OCI-LY7 (cell line): ENCODE data around the gene NCKAP5. TPM values are rescaled to one million over a fixed set of nuclear protein-coding genes. Genes with fewer than 3 reads are reported as not detected.

Experiments
- BruUV-seq: library from RNA; stranded (reverse); fragments of 400-500 nt; replicated peaks from 2 replicates; lab custom pipeline; 2021; lab: Mats Ljungman, UMichigan
- CTCF ChIA-PET: fragments of 300-600 bp; sonication (Branson Sonifier 250); formaldehyde crosslinking; loops from one replicate; lab custom pipeline; 2022; ENCODE audit warnings: antibody characterized with exemption; ENCODE audit not compliant: unreplicated experiment; lab: Charles Lee
- POLR2A ChIA-PET: fragments of 300-600 bp; sonication (Branson Sonifier 250); formaldehyde crosslinking; loops from one replicate; lab custom pipeline; 2022; ENCODE audit warnings: antibody characterized with exemption; lab: Charles Lee
- DNase-seq: peaks from one replicate; pipeline ENCODE4 v3.0.0-alpha.2; 2015; ENCODE audit warnings: low spot score
- H2AFZ ChIP-seq: fragments of 200-600 bp; sonication (generic), shearing (Covaris generic); 2 replicates; pipeline ENCODE4 v1.6.1; 2014; ENCODE audit warnings: mild to moderate bottlenecking, antibody characterized with exemption, low read length, moderate library complexity
- H3K27ac ChIP-seq: fragments of 200-600 bp; sonication (generic); 2 replicates; pipeline ENCODE4 v1.5.1; 2014; ENCODE audit warnings: mixed run types, low read depth, mild to moderate bottlenecking, moderate library complexity, low read length, inconsistent platforms; ENCODE audit not compliant: poor library complexity, severe bottlenecking
- H3K36me3 ChIP-seq: fragments of 200-600 bp; sonication (generic); 2 replicates; pipeline ENCODE4 v1.6.1; 2014; ENCODE audit warnings: mild to moderate bottlenecking, antibody characterized with exemption, low read length, moderate library complexity, mixed read lengths; ENCODE audit not compliant: insufficient read depth
- H3K4me1 ChIP-seq: fragments of 200-600 bp; sonication (generic); 2 replicates; pipeline ENCODE4 v1.5.1; 2014; ENCODE audit warnings: mild to moderate bottlenecking, low read length; ENCODE audit not compliant: insufficient read depth, poor library complexity, severe bottlenecking
- H3K4me2 ChIP-seq: fragments of 200-600 bp; sonication (generic); 2 replicates; pipeline ENCODE4 v1.6.1; 2014; ENCODE audit warnings: mild to moderate bottlenecking, low read length
- H3K4me3 ChIP-seq: fragments of 200-600 bp; sonication (generic); 2 replicates; pipeline ENCODE4 v1.5.1; 2014; ENCODE audit warnings: mild to moderate bottlenecking, low read depth, low read length; ENCODE audit not compliant: poor library complexity, severe bottlenecking
- H3K79me2 ChIP-seq: fragments of 200-600 bp; sonication (generic); 2 replicates; pipeline ENCODE4 v1.6.1; 2016; ENCODE audit warnings: low read depth, mild to moderate bottlenecking, low read length, moderate library complexity, mixed read lengths; ENCODE audit not compliant: insufficient read depth
- H3K9me2 ChIP-seq: fragments of 200-600 bp; sonication (generic); 2 replicates; pipeline ENCODE4 v1.6.1; 2016; ENCODE audit warnings: mild to moderate bottlenecking, low read length, mixed read lengths; ENCODE audit not compliant: insufficient read depth
- H3K9me3 ChIP-seq: fragments of 200-600 bp; sonication (generic); 2 replicates; pipeline ENCODE4 v1.6.1; 2014; ENCODE audit warnings: mild to moderate bottlenecking, mixed run types, low read length, mixed read lengths
- H4K20me1 ChIP-seq: fragments of 200-600 bp; sonication (generic); 2 replicates; pipeline ENCODE4 v1.6.1; 2014; ENCODE audit warnings: mild to moderate bottlenecking, antibody characterized with exemption, low read length, moderate library complexity, mixed read lengths; ENCODE audit not compliant: insufficient read depth
- CTCF ChIP-seq: fragments of 200-600 bp; sonication (generic); conservative IDR thresholded peaks from 2 replicates; pipeline ENCODE4 v1.5.1; 2014; ENCODE audit warnings: mild to moderate bottlenecking, antibody characterized with exemption, low read length, moderate library complexity, mixed read lengths
- EZH2phosphoT487 ChIP-seq: fragments of 200-600 bp; sonication (generic); IDR thresholded peaks from 2 replicates; pipeline ENCODE4 v1.6.1; 2018; ENCODE audit warnings: low read depth, borderline replicate concordance, mild to moderate bottlenecking, mixed run types, antibody characterized with exemption, low read length, moderate library complexity, mixed read lengths
- intact Hi-C: fragments of 100-400 bp; cut with micrococcal nuclease; formaldehyde crosslinking; loops from one replicate; pipeline ENCODE4 v1.10.0; 2022; ENCODE audit not compliant: unreplicated experiment
- total RNA-seq, 2 experiments: library from RNA; depleted of rRNA in 1 of 2; stranded (reverse); fragments of >200 nt in 1 of 2; shearing (Covaris generic) in 1 of 2; gene quantifications; 2 replicates each; pipeline ENCODE4 v1.2.3, GENCODE V29; 2014 to 2022

NCKAP5 gene
- total RNA-seq, 2 experiments from 2014 or later = not detected

DNA sequence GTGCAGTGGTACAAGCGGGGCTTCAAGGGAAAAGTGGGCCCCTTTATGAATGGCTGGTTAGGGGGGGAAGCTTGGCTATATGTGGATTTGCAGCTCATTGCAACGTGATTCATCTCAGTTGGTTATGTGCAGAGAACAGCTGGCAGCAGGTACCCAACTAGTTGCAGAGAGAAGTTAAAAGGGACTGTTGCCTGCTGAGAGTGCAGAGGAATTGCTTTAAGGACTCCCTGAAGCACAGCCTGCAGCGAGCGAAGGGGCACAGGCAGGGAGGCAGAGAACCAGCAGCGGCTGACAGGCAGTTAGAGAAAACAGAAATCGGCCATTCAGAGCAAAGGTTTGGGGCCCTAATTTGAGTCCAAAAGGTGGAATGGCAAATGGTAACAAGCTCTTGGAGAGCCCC is 620.1 kb downstream of the NCKAP5 start:
- Histone ChIP-seq H3K79me2 (no peaks in the 10 kb centered on the region), H3K4me1 (no peaks in the 10 kb centered on the region), H2AFZ (no peak overlapping the region), H4K20me1 (no peaks in the 10 kb centered on the region), H3K4me3 (no peak overlapping the region), H3K27ac (no peak overlapping the region), H3K9me2 (no peaks in the 10 kb centered on the region), H3K9me3 (no peaks in the 10 kb centered on the region), H3K4me2 (no peak overlapping the region), H3K36me3 (no peaks in the 10 kb centered on the region)
- ChIA-PET CTCF (no interaction called here), POLR2A (no interaction called here)
- no TSS peak for BruUV-seq
- DNase-seq = no peak
- TF ChIP-seq CTCF (no peak), EZH2phosphoT487 (no peak)
- intact Hi-C loops = no loop called here

DNA sequence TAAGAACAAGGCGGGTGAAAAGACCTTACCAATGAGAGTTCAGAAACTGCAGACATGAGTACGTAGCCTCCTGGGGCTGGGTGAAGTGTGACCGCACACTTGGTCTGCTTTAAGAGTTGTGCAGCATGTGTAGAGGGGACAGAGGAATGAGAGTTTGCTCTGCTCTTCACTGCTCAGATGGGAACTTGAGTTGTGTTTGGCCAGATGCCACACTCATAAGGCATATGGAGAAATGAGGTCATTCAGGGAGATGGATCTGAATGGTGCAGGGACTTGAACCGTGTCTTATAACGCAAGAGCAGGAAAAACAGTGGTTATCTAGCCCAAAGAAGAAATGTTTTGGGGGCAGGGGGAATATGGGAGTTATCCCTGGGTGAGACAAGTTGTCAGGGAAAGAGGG is 624.4 kb downstream of the NCKAP5 start:
- intact Hi-C loops = no loop called here
- BruUV-seq = no TSS peak
- TF ChIP-seq CTCF = no peak
- no peak for TF ChIP-seq EZH2phosphoT487
- no peak for DNase-seq
- Histone ChIP-seq H3K9me3 (no peaks in the 10 kb centered on the region), H4K20me1 (no peaks in the 10 kb centered on the region), H3K36me3 (no peaks in the 10 kb centered on the region), H3K79me2 (no peaks in the 10 kb centered on the region), H3K4me1 (no peaks in the 10 kb centered on the region), H3K27ac (no peak overlapping the region), H3K9me2 (no peaks in the 10 kb centered on the region), H3K4me2 (no peak overlapping the region), H3K4me3 (no peak overlapping the region), H2AFZ (no peak overlapping the region)
- ChIA-PET CTCF (no interaction called here), POLR2A (interaction anchor here (0.7 kb wide), 1 partner anchor 494 kb away, joined by 4 read pairs; no protein-coding TSS in a partner anchor)

DNA sequence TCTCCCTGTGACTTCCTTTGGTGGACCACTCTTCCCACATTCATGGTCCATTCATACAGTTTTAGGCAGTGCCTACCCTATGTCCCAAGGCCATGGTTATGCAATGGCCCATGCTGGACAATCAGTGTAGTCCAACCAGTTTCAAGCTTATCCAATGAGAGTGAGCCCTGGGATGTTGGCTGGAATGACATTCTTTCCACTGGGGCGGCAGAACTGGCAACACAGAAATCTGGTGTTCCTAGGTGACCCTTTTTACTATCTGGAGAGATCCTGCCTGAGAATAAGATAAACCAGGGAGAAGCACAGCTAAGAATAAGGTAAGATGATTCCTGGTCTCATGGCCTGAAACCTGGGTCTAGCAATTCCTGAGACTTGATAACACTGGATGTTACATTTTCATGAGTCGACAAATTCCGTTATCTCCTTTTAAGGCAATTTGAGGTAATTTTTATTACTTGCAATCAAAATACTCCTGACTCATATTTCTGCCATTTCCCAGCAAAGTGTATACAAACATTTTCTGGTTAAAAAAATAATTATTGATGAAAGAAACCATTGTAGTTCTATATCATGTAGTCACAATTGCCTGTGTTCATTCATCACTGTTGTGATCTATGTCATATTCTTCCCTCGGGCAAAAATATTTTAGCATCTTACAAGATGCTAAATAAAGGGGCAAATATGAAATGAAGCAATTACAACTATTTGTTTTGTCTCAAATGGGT is 626.8 kb downstream of the NCKAP5 start:
- no peaks in the 10 kb centered on the region for H3K4me1 ChIP-seq
- ChIA-PET CTCF (no interaction called here), POLR2A (no interaction called here)
- no peak for TF ChIP-seq EZH2phosphoT487
- TF ChIP-seq CTCF = no peak
- BruUV-seq = no TSS peak
- H3K4me2 ChIP-seq = no peak overlapping the region
- no peak overlapping the region for H3K4me3 ChIP-seq
- no peak overlapping the region for H2AFZ ChIP-seq
- intact Hi-C loops = no loop called here
- H4K20me1 ChIP-seq = no peaks in the 10 kb centered on the region
- no peaks in the 10 kb centered on the region for H3K36me3 ChIP-seq
- no peak overlapping the region for H3K27ac ChIP-seq
- no peaks in the 10 kb centered on the region for H3K9me3 ChIP-seq
- H3K79me2 ChIP-seq = no peaks in the 10 kb centered on the region
- no peak for DNase-seq
- no peaks in the 10 kb centered on the region for H3K9me2 ChIP-seq
